ENCODE data around the gene SET. TPM values are rescaled to one million over a fixed set of nuclear protein-coding genes. Genes with fewer than 3 reads are reported as not detected.
"Not testable (repeated sequence)": the region's sequence is repeated elsewhere in the genome, so short reads cannot be mapped to it uniquely, and the experiment has no call there.

SET gene
- total and polyA plus RNA-seq, 4 donors = 398 to 512 (median 453) TPM

DNA sequence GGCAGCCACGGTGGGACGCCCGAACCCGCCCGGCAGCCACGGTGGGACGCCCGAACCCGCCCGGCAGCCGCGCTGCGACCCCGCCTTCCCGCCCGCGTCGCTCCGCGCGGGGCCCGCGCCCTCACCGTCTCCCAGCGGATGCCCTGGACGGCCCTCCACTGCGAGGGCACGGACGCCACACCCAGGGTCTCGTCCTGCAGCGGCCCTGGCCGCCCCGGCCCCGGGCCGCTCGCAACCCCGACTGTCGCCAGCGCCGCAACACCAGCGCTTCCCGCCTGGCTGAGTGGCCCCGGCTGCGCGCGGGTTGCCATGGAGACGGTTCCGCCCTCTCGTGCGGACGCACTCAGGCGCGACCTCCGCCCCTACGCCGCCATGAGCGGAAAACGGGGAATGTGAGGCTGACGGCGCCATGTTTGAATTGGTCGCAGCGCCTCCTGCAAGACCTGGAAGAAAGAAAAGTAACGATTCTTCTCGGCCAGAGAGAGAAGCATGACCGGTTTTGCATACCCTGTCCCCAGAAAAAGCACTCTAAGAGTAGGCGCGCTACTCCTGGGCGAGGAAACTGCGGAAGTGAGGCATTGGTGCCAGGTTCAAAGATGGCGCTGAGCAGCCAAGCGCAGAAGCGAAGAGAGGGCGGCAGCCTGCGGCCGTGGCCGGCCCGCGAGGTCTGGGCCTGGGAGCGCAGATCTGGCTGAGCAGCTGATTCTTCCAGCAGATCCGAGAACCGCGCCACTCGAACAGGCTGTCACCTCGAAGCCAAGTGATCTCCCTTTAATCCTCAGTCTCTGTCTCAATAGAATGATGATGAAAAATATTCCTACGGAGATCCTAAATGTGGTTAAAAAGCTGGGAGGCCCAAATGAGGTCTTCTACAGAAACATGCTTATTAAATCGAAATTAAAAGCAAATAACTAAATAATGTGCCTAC is 32.3 kb upstream of the SET start, which contains the start of gene DYNC2I2:
DYNC2I2 (minus strand) TSS at position 432 of the 928 bp plus-strand sequence; CDS start at position 311, 121 bp downstream.
- Histone ChIP-seq H3K4me1 (ENCODE audit: control insufficient read depth, insufficient read depth, low read length) (peaks cover 14% of the 10 kb centered on the region), H3K27ac (ENCODE audit: low read depth, low read length) (peak within 1 kb of the TSS; percentile 100), H3K9me3 (ENCODE audit: control insufficient read depth, insufficient read depth, low read length) (no peaks in the 10 kb centered on the region), H3K36me3 (ENCODE audit: control insufficient read depth, insufficient read depth, low read length) (peaks cover 9% of the 10 kb centered on the region), H3K4me3 (ENCODE audit: low read depth, low read length) (peak within 1 kb of the TSS; percentile 74), H3K27me3 (ENCODE audit: control insufficient read depth, insufficient read depth, low read length) (no peaks in the 10 kb centered on the region)
- peak; percentile 89 to 98 (median 94) for DNase-seq (ENCODE audit: low read depth in 4 of 6, low spot score in 6 of 6)
- 0% methylated on average over 75 of the region's 86 CpGs for WGBS (ENCODE audit: insufficient coverage)

DNA sequence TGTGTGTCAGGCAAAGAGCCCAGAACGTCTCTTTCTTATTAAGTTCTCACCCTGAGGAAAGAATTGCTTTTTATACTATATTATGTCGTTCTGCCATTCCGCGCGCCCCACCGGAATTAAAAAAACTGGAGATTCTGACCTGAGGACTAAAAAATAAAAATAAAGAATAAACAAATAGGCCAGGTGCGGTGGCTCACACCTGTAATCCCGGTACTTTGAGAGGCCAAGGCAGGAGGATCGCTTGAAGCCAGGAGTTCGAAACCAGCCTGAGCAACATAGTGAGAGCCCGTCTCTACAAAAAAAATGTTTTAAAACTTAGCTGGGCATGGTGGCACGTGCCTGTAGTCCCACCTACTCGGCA is 31.7 kb upstream of the SET start:
- Histone ChIP-seq H3K27me3 (ENCODE audit: control insufficient read depth, insufficient read depth, low read length) (no peaks in the 10 kb centered on the region), H3K4me3 (ENCODE audit: low read depth, low read length) (peak overlapping the region; percentile 74), H3K4me1 (ENCODE audit: control insufficient read depth, insufficient read depth, low read length) (peaks cover 14% of the 10 kb centered on the region), H3K36me3 (ENCODE audit: control insufficient read depth, insufficient read depth, low read length) (peaks cover 9% of the 10 kb centered on the region), H3K9me3 (ENCODE audit: control insufficient read depth, insufficient read depth, low read length) (no peaks in the 10 kb centered on the region), H3K27ac (ENCODE audit: low read depth, low read length) (peak overlapping the region; percentile 100)
- DNase-seq (ENCODE audit: low read depth in 4 of 6, low spot score in 6 of 6) = no peak
- WGBS (ENCODE audit: insufficient coverage) = 90% methylated on average over 6 of the region's 13 CpGs

GRCh38 chr9:128657796-128658195 is 31.2 kb upstream of the SET start:
- WGBS (ENCODE audit: insufficient coverage) = 83% methylated on average over 2 of the region's 3 CpGs
- Histone ChIP-seq H3K4me3 (ENCODE audit: low read depth, low read length) (no peak overlapping the region), H3K36me3 (ENCODE audit: control insufficient read depth, insufficient read depth, low read length) (peaks cover 9% of the 10 kb centered on the region), H3K27me3 (ENCODE audit: control insufficient read depth, insufficient read depth, low read length) (no peaks in the 10 kb centered on the region), H3K27ac (ENCODE audit: low read depth, low read length) (no peak overlapping the region), H3K9me3 (ENCODE audit: control insufficient read depth, insufficient read depth, low read length) (no peaks in the 10 kb centered on the region), H3K4me1 (ENCODE audit: control insufficient read depth, insufficient read depth, low read length) (peaks cover 14% of the 10 kb centered on the region)
- DNase-seq (ENCODE audit: low read depth in 4 of 6, low spot score in 6 of 6) = no peak

GRCh38 chr9:128666481-128666941 is 22.5 kb upstream of the SET start:
- not testable (repeated sequence) for H3K4me3 ChIP-seq (ENCODE audit: low read depth, low read length); DNase-seq (ENCODE audit: low read depth in 4 of 6, low spot score in 6 of 6); H3K27ac ChIP-seq (ENCODE audit: low read depth, low read length); H3K36me3 ChIP-seq (ENCODE audit: control insufficient read depth, insufficient read depth, low read length); H3K9me3 ChIP-seq (ENCODE audit: control insufficient read depth, insufficient read depth, low read length); H3K4me1 ChIP-seq (ENCODE audit: control insufficient read depth, insufficient read depth, low read length); H3K27me3 ChIP-seq (ENCODE audit: control insufficient read depth, insufficient read depth, low read length)
- WGBS (ENCODE audit: insufficient coverage) = 76% methylated on average over 3 of the region's 8 CpGs

DNA sequence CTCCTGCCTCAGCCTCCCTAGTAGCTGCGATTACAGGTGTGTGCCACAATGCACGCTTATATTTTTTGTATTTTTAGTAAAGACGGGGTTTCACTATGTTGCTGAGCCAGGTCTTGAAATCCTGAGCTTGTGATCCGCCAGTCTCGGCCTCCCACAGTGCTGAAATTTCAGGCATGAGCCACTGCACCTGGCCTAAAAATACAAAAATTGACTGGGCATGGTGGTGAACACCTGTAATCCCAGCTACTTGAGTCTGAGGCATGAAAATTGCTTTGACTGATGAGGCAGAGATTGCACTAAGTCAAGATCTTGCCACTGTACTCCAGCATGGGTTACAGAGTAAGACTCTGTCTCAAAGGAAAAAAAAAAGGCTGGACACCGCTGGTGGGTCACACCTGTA is 19.2 kb upstream of the SET start:
- Histone ChIP-seq H3K27ac (ENCODE audit: low read depth, low read length) (no peak overlapping the region), H3K27me3 (ENCODE audit: control insufficient read depth, insufficient read depth, low read length) (no peaks in the 10 kb centered on the region), H3K36me3 (ENCODE audit: control insufficient read depth, insufficient read depth, low read length) (no peaks in the 10 kb centered on the region), H3K4me1 (ENCODE audit: control insufficient read depth, insufficient read depth, low read length) (no peaks in the 10 kb centered on the region), H3K9me3 (ENCODE audit: control insufficient read depth, insufficient read depth, low read length) (no peaks in the 10 kb centered on the region), H3K4me3 (ENCODE audit: low read depth, low read length) (no peak overlapping the region)
- 93% methylated on average over 6 of the region's 6 CpGs for WGBS (ENCODE audit: insufficient coverage)
- DNase-seq (ENCODE audit: low read depth in 4 of 6, low spot score in 6 of 6) = no peak

DNA sequence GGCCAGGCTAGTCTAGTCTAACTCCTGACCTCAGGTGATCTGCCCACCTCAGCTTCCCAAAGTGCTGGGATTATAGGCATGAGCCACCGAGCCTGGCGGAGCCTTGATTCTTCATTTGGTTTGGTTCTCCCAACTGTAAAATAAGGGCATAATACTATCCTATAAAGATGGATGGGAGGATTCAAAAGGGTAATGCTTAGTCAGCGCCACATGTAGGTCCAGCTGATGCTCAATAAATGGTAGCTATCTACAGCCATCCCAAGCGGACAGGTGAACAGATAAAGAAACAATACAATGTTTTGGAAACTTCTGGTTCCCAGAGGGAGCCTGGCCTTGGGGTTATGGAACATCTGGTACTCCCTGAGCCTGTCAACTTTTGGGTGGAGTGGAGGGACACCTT is 13.6 kb upstream of the SET start:
- WGBS (ENCODE audit: insufficient coverage) = 100% methylated on average over 2 of the region's 4 CpGs

DNA sequence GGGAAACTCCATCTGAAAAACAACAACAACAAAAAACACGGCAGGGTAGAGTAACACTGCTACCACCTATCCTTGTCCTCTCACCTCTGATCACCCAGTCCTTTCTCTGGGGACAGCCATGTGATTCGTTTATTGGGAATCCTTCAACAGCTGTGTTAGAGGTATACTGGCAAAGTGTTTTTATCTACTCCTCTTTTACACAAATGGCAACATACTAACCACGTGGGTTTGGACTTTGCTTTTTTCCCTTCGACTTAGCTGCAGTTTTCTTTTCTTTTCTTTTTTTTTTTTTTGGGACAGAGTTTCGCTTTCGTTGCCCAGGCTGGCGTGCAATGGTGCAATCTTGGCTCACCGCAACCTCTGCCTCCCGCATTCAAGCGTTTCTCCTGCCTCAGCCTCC is 11.2 kb upstream of the SET start:
- Histone ChIP-seq H3K4me1 (ENCODE audit: control insufficient read depth, insufficient read depth, low read length) (no peaks in the 10 kb centered on the region), H3K27ac (ENCODE audit: low read depth, low read length) (no peak overlapping the region), H3K4me3 (ENCODE audit: low read depth, low read length) (no peak overlapping the region), H3K9me3 (ENCODE audit: control insufficient read depth, insufficient read depth, low read length) (no peaks in the 10 kb centered on the region), H3K36me3 (ENCODE audit: control insufficient read depth, insufficient read depth, low read length) (no peaks in the 10 kb centered on the region), H3K27me3 (ENCODE audit: control insufficient read depth, insufficient read depth, low read length) (no peaks in the 10 kb centered on the region)
- WGBS (ENCODE audit: insufficient coverage) = 92% methylated on average over 3 of the region's 10 CpGs
- DNase-seq (ENCODE audit: low read depth in 4 of 6, low spot score in 6 of 6) = no peak

More for the DNA sequence above, 13.6 kb upstream of the SET start:
- Histone ChIP-seq H3K4me3 (ENCODE audit: low read depth, low read length) (no peak overlapping the region), H3K36me3 (ENCODE audit: control insufficient read depth, insufficient read depth, low read length) (no peaks in the 10 kb centered on the region), H3K4me1 (ENCODE audit: control insufficient read depth, insufficient read depth, low read length) (no peaks in the 10 kb centered on the region), H3K9me3 (ENCODE audit: control insufficient read depth, insufficient read depth, low read length) (no peaks in the 10 kb centered on the region), H3K27me3 (ENCODE audit: control insufficient read depth, insufficient read depth, low read length) (no peaks in the 10 kb centered on the region), H3K27ac (ENCODE audit: low read depth, low read length) (no peak overlapping the region)
- no peak for DNase-seq (ENCODE audit: low read depth in 4 of 6, low spot score in 6 of 6)

GRCh38 chr9:128683340-128684064 is 5.5 kb upstream of the SET start:
- Histone ChIP-seq H3K4me3 (ENCODE audit: low read depth, low read length) (peak overlapping the region; percentile 62), H3K4me1 (ENCODE audit: control insufficient read depth, insufficient read depth, low read length) (peaks cover 28% of the 10 kb centered on the region), H3K27me3 (ENCODE audit: control insufficient read depth, insufficient read depth, low read length) (peaks cover 9% of the 10 kb centered on the region), H3K27ac (ENCODE audit: low read depth, low read length) (peak overlapping the region; percentile 61), H3K36me3 (ENCODE audit: control insufficient read depth, insufficient read depth, low read length) (no peaks in the 10 kb centered on the region), H3K9me3 (ENCODE audit: control insufficient read depth, insufficient read depth, low read length) (no peaks in the 10 kb centered on the region)
- DNase-seq (ENCODE audit: low read depth in 4 of 6, low spot score in 6 of 6) = peak in 1 of 6 donors; percentile 21
- WGBS (ENCODE audit: insufficient coverage) = 8% methylated on average over 10 of the region's 21 CpGs

GRCh38 chr9:128684065-128684324 is 5.0 kb upstream of the SET start:
- DNase-seq (ENCODE audit: low read depth in 4 of 6, low spot score in 6 of 6) = peak in 1 of 6 donors; percentile 20
- H3K27ac ChIP-seq (ENCODE audit: low read depth, low read length) = peak overlapping the region; percentile 61

More at GRCh38 chr9:128684065-128684324, 5.0 kb upstream of the SET start:
- Histone ChIP-seq H3K36me3 (ENCODE audit: control insufficient read depth, insufficient read depth, low read length) (no peaks in the 10 kb centered on the region), H3K4me1 (ENCODE audit: control insufficient read depth, insufficient read depth, low read length) (peaks cover 30% of the 10 kb centered on the region), H3K9me3 (ENCODE audit: control insufficient read depth, insufficient read depth, low read length) (no peaks in the 10 kb centered on the region), H3K4me3 (ENCODE audit: low read depth, low read length) (peak overlapping the region; percentile 62), H3K27me3 (ENCODE audit: control insufficient read depth, insufficient read depth, low read length) (peaks cover 9% of the 10 kb centered on the region)
- no CpG with 5 or more reads among the region's 3 CpGs for WGBS (ENCODE audit: insufficient coverage)
